Astrocyte of the cerebellum (primary cell): Measurements from ENCODE around the gene ISG15.

ENCODE experiments used
- DNase-seq: peaks from one replicate; pipeline ENCODE4 v3.0.0-alpha.2; 2011; ENCODE audit warnings: low read depth
- H3K4me3 ChIP-seq: 2 replicates; pipeline ENCODE4 v1.5.1; 2011; ENCODE audit warnings: mild to moderate bottlenecking, low read depth, low read length, moderate library complexity
- CTCF ChIP-seq: IDR thresholded peaks from 2 replicates; pipeline ENCODE4 v1.5.1; 2012; ENCODE audit warnings: low read length, low read depth, moderate library complexity, mild to moderate bottlenecking; ENCODE audit errors: missing control alignments
- in situ Hi-C: cut with HindIII; loops from 2 replicates; pipeline ENCODE4 v1.10.0; 2017; ENCODE audit warnings: low sequenced_read_pairs

ISG15 gene

GRCh38 chr1:980602-981395 is 32.5 kb upstream of the ISG15 start:
- no peak for TF ChIP-seq CTCF
- in situ Hi-C loops = no loop called here
- DNase-seq = no peak
- H3K4me3 ChIP-seq = no peak overlapping the region

GRCh38 chr1:981491-981954 is 31.8 kb upstream of the ISG15 start:
- in situ Hi-C loops = no loop called here
- no peak for DNase-seq
- no peak overlapping the region for H3K4me3 ChIP-seq
- TF ChIP-seq CTCF = no peak

GRCh38 chr1:981955-982558 is 31.2 kb upstream of the ISG15 start, which contains the start of gene PERM1:
Gene PERM1, minus strand, starts transcription at chr1:982093. Its CDS starts 1,064 bp downstream, at chr1:981029.
- TF ChIP-seq CTCF = no peak
- no peak within 1 kb of the TSS for H3K4me3 ChIP-seq
- no peak for DNase-seq
- in situ Hi-C loops = no loop called here

GRCh38 chr1:982765-983436 is 30.4 kb upstream of the ISG15 start:
- no peak for TF ChIP-seq CTCF
- no peak for DNase-seq
- in situ Hi-C loops = no loop called here
- no peak overlapping the region for H3K4me3 ChIP-seq

- DNase-seq = no peak
- peak; percentile 68 for TF ChIP-seq CTCF
- H3K4me3 ChIP-seq = no peak overlapping the region
- in situ Hi-C loops = no loop called here
Observed at GRCh38 chr1:983798-984475, 29.4 kb upstream of the ISG15 start.

- TF ChIP-seq CTCF = no peak
- in situ Hi-C loops = no loop called here
- no peak overlapping the region for H3K4me3 ChIP-seq
- DNase-seq = no peak
Observed at GRCh38 chr1:984476-984814, 28.9 kb upstream of the ISG15 start.
